ENCODE results near the gene OPN1LW. TPM values are rescaled to one million over a fixed set of nuclear protein-coding genes. Genes with fewer than 3 reads are reported as not detected.

OPN1LW gene
- total RNA-seq, 1 experiment from 2014 or later, result not detected

GRCh38 chrX:154126101-154126500, 17.9 kb upstream of the OPN1LW start:
- Mint-ChIP-seq H3K27ac (ENCODE audit: unreplicated experiment) (no peak overlapping the region), H3K36me3 (ENCODE audit: insufficient read depth, unreplicated experiment) (no peaks in the 10 kb centered on the region), H3K27me3 (ENCODE audit: insufficient read depth, unreplicated experiment) (no peaks in the 10 kb centered on the region), H3K9me3 (ENCODE audit: unreplicated experiment) (no peaks in the 10 kb centered on the region), H3K4me3 (ENCODE audit: unreplicated experiment) (no peak overlapping the region), H3K4me1 (ENCODE audit: low read depth, unreplicated experiment) (no peaks in the 10 kb centered on the region)
- Histone ChIP-seq H3K4me1 (0 out of 2 replicates have a peak, but pooled peaks cover 5% of the 10 kb centered on the region), H3K36me3 (ENCODE audit: control insufficient read depth, insufficient read depth, low read length) (no peaks in the 10 kb centered on the region), H3K4me3 (ENCODE audit: low read depth, low read length) (no peak overlapping the region), H3K27me3 (replicated peaks; ENCODE audit: control insufficient read depth, insufficient read depth, low read length) (no peaks in the 10 kb centered on the region), H3K9me3 (no peaks in the 10 kb centered on the region)
- no peak for DNase-seq
- intact Hi-C loops (cut with micrococcal nuclease; ENCODE audit: unreplicated experiment), result no loop called here
- no TSS peak for BruUV-seq (replicated peaks)
- CTCF ChIA-PET, result no interaction called here
- POLR2A ChIA-PET, result no interaction called here
- no peak for TF ChIP-seq CTCF (IDR thresholded peaks at IDR 0.05; ENCODE audit: insufficient read depth in 1 of 2, low read depth in 1 of 2, low read length in 1 of 2, severe bottlenecking in 1 of 2, unreplicated experiment in 1 of 2)

GRCh38 chrX:154131955-154132354, 12.1 kb upstream of the OPN1LW start:
- Mint-ChIP-seq H3K27me3 (ENCODE audit: insufficient read depth, unreplicated experiment) (no peaks in the 10 kb centered on the region), H3K4me1 (ENCODE audit: low read depth, unreplicated experiment) (no peaks in the 10 kb centered on the region), H3K27ac (ENCODE audit: unreplicated experiment) (no peak overlapping the region), H3K9me3 (ENCODE audit: unreplicated experiment) (no peaks in the 10 kb centered on the region), H3K4me3 (ENCODE audit: unreplicated experiment) (no peak overlapping the region), H3K36me3 (ENCODE audit: insufficient read depth, unreplicated experiment) (no peaks in the 10 kb centered on the region)
- Histone ChIP-seq H3K4me1 (no peaks in the 10 kb centered on the region), H3K9me3 (no peaks in the 10 kb centered on the region), H3K27me3 (replicated peaks; ENCODE audit: control insufficient read depth, insufficient read depth, low read length) (no peaks in the 10 kb centered on the region), H3K36me3 (ENCODE audit: control insufficient read depth, insufficient read depth, low read length) (no peaks in the 10 kb centered on the region), H3K4me3 (ENCODE audit: low read depth, low read length) (no peak overlapping the region)
- BruUV-seq (replicated peaks), result no TSS peak
- POLR2A ChIA-PET, result no interaction called here
- CTCF ChIA-PET, result no interaction called here
- DNase-seq, result no peak
- intact Hi-C loops (cut with micrococcal nuclease; ENCODE audit: unreplicated experiment), result no loop called here
- TF ChIP-seq CTCF (IDR thresholded peaks at IDR 0.05; ENCODE audit: insufficient read depth in 1 of 2, low read depth in 1 of 2, low read length in 1 of 2, severe bottlenecking in 1 of 2, unreplicated experiment in 1 of 2), result no peak

- H3K9me3 Mint-ChIP-seq (ENCODE audit: unreplicated experiment), result no peaks in the 10 kb centered on the region
Observed at GRCh38 chrX:154132366-154132765, 11.7 kb upstream of the OPN1LW start.

More at GRCh38 chrX:154132366-154132765, 11.7 kb upstream of the OPN1LW start:
- H3K4me3 Mint-ChIP-seq (ENCODE audit: unreplicated experiment), result no peak overlapping the region
- no peaks in the 10 kb centered on the region for H3K36me3 ChIP-seq (ENCODE audit: control insufficient read depth, insufficient read depth, low read length)
- no peaks in the 10 kb centered on the region for H3K27me3 ChIP-seq (replicated peaks; ENCODE audit: control insufficient read depth, insufficient read depth, low read length)
- H3K36me3 Mint-ChIP-seq (ENCODE audit: insufficient read depth, unreplicated experiment), result no peaks in the 10 kb centered on the region
- H3K4me3 ChIP-seq (ENCODE audit: low read depth, low read length), result no peak overlapping the region
- no peaks in the 10 kb centered on the region for H3K4me1 Mint-ChIP-seq (ENCODE audit: low read depth, unreplicated experiment)
- no peaks in the 10 kb centered on the region for H3K4me1 ChIP-seq
- intact Hi-C loops (cut with micrococcal nuclease; ENCODE audit: unreplicated experiment), result no loop called here
- ChIA-PET CTCF (no interaction called here), POLR2A (no interaction called here)
- no peaks in the 10 kb centered on the region for H3K27me3 Mint-ChIP-seq (ENCODE audit: insufficient read depth, unreplicated experiment)
- no peaks in the 10 kb centered on the region for H3K9me3 ChIP-seq
- H3K27ac Mint-ChIP-seq (ENCODE audit: unreplicated experiment), result no peak overlapping the region
- DNase-seq, result no peak
- no peak for TF ChIP-seq CTCF (IDR thresholded peaks at IDR 0.05; ENCODE audit: insufficient read depth in 1 of 2, low read depth in 1 of 2, low read length in 1 of 2, severe bottlenecking in 1 of 2, unreplicated experiment in 1 of 2)
- BruUV-seq (replicated peaks), result no TSS peak

Measured in Caco-2 (cell line).